Motor neuron (in vitro differentiated cells): ENCODE measurements around the gene RDH11. TPM values are rescaled to one million over a fixed set of nuclear protein-coding genes. Genes with fewer than 3 reads are reported as not detected.

Source experiments
- ATAC-seq, 8 experiments: fragments of 200-7000 bp; cut with Tn5 transposase; replicated peaks in 6 of 8; 2 replicates each; pipeline ENCODE4 v1.8.0; 2021; ENCODE audit warnings: mild to moderate bottlenecking in 8 of 8, moderate library complexity in 8 of 8
- H3K27ac ChIP-seq, 2 donors: fragments of 250-450 bp; sonication (Bioruptor Pico); 2 replicates each; pipeline ENCODE4 v1.9.0; 2021; ENCODE audit warnings: antibody characterized with exemption in 2 of 2, mild to moderate bottlenecking in 2 of 2, moderate library complexity in 1 of 2
- H3K4me1 ChIP-seq, 2 donors: fragments of 250-450 bp; sonication (Bioruptor Pico); replicated peaks in 1 of 2; 2 replicates each; pipeline ENCODE4 v1.6.1; 2021; ENCODE audit warnings: antibody characterized with exemption in 2 of 2, mild to moderate bottlenecking in 2 of 2, moderate library complexity in 1 of 2
- H3K4me3 ChIP-seq, 5 donors: fragments of 250-450 bp; sonication (Bioruptor Pico); 2 replicates each; pipeline ENCODE4 v1.9.0; 2021; ENCODE audit warnings: antibody characterized with exemption in 5 of 5, mild to moderate bottlenecking in 5 of 5, moderate library complexity in 4 of 5
- WGBS, 10 experiments: fragments of 450-650 bp; shearing (Covaris generic); methylation state at CpG; one replicate each; pipeline ENCODE4 v1.0.0; 2022; 5-methylcytosine and 5-hydroxymethylcytosine counted together
- in situ Hi-C, 9 experiments: fragments of 400-800 bp; cut with MboI; loops; one replicate each; pipeline ENCODE4 v1.15.0; 2021; ENCODE audit warnings: low sequenced_read_pairs in 9 of 9, low pct_unique_long_range_greater_than_20kb in 2 of 9; ENCODE audit not compliant: unreplicated experiment in 9 of 9
- total RNA-seq, 8 experiments: library from RNA; unstranded; fragments of 300-600 nt; gene quantifications; 2 replicates each; pipeline versions ENCODE4 v1.2.3 to v1.2.4, GENCODE V29; 2022

RDH11 gene
- total RNA-seq, 8 experiments from 2014 or later: 60.9 to 89.8 (median 71.0) TPM

GRCh38 chr14:67698179-67698578 is 2.6 kb upstream of the RDH11 start:
- Histone ChIP-seq H3K27ac (no peak overlapping the region), H3K4me1 (peaks cover 5 to 7% of the 10 kb centered on the region in 2 donors), H3K4me3 (no peak overlapping the region)
- in situ Hi-C loops: loop anchor here in 1 of 9 experiments (25.0 kb wide), 1 partner anchor 261 kb away; no protein-coding TSS in a partner anchor
- no peak for ATAC-seq
- 0 to 80% (median 25%) methylated on average over 1 of the region's 1 CpG; no CpG with 5 or more reads in 2 of the 10 experiments for WGBS, 10 experiments

- Histone ChIP-seq H3K27ac (no peak overlapping the region), H3K4me3 (no peak overlapping the region), H3K4me1 (peaks cover 5 to 7% of the 10 kb centered on the region in 2 donors)
- 88 to 100% (median 100%) methylated on average over 1 to 4 of the region's 4 CpGs for WGBS, 10 experiments
- in situ Hi-C loops: loop anchor here in 1 of 9 experiments (25.0 kb wide), 1 partner anchor 260 kb away; no protein-coding TSS in a partner anchor
- no peak for ATAC-seq
These were observed 1.4 kb upstream of the RDH11 start for GRCh38 chr14:67697006-67697405.

- H3K4me1 ChIP-seq: peaks cover 5 to 7% of the 10 kb centered on the region in 2 donors
- peak; percentile 72 to 89 (median 78) for ATAC-seq
- H3K4me3 ChIP-seq: peak overlapping the region; percentile 74 to 99 (median 96)
- WGBS, 10 experiments: 0 to 10% (median 0%) methylated on average over 2 to 15 of the region's 21 CpGs; no CpG with 5 or more reads in 1 of the 10 experiments
- H3K27ac ChIP-seq: peak overlapping the region; percentile 82 to 89
- in situ Hi-C loops: loop anchor here in 1 of 9 experiments (25.0 kb wide), 1 partner anchor 258 kb away; no protein-coding TSS in a partner anchor
These were observed 672 bp downstream of the RDH11 start for GRCh38 chr14:67694791-67695393.

- WGBS, 10 experiments: 93 to 100% (median 100%) methylated on average over 1 to 3 of the region's 4 CpGs; no CpG with 5 or more reads in 4 of the 10 experiments
- Histone ChIP-seq H3K4me3 (no peak overlapping the region), H3K27ac (no peak overlapping the region), H3K4me1 (peaks cover 5 to 7% of the 10 kb centered on the region in 2 donors)
- in situ Hi-C loops: loop anchor here in 1 of 9 experiments (25.0 kb wide), 1 partner anchor 253 kb away; no protein-coding TSS in a partner anchor
- ATAC-seq: no peak
These were observed 5.6 kb downstream of the RDH11 start for GRCh38 chr14:67690011-67690410.

GRCh38 chr14:67683842-67684241 is 11.7 kb downstream of the RDH11 start:
- H3K4me1 ChIP-seq: no peaks in the 10 kb centered on the region
- in situ Hi-C loops: loop anchor here in 1 of 9 experiments (25.0 kb wide), 1 partner anchor 247 kb away; no protein-coding TSS in a partner anchor
- peak in 2 of 8 experiments; percentile 31 to 50 for ATAC-seq
- no peak overlapping the region for H3K4me3 ChIP-seq
- H3K27ac ChIP-seq: no peak overlapping the region

GRCh38 chr14:67680941-67681340 is 14.6 kb downstream of the RDH11 start:
- ATAC-seq: no peak
- H3K4me3 ChIP-seq: no peak overlapping the region
- 100% methylated on average over 1 to 2 of the region's 2 CpGs; no CpG with 5 or more reads in 6 of the 10 experiments for WGBS, 10 experiments
- no peaks in the 10 kb centered on the region for H3K4me1 ChIP-seq
- in situ Hi-C loops: loop anchor here in 1 of 9 experiments (25.0 kb wide), 1 partner anchor 244 kb away; no protein-coding TSS in a partner anchor
- H3K27ac ChIP-seq: no peak overlapping the region

GRCh38 chr14:67680121-67680602 is 15.4 kb downstream of the RDH11 start:
- WGBS, 10 experiments: 25 to 100% (median 78%) methylated on average over 2 to 3 of the region's 3 CpGs; no CpG with 5 or more reads in 1 of the 10 experiments
- peaks cover 0 to 3% of the 10 kb centered on the region in 2 donors for H3K4me1 ChIP-seq
- H3K27ac ChIP-seq: no peak overlapping the region
- in situ Hi-C loops: loop anchor here in 1 of 9 experiments (25.0 kb wide), 1 partner anchor 243 kb away; no protein-coding TSS in a partner anchor
- peak in 1 of 8 experiments; percentile 18 for ATAC-seq
- H3K4me3 ChIP-seq: no peak overlapping the region

- ATAC-seq: no peak
These were observed 16.6 kb downstream of the RDH11 start for GRCh38 chr14:67679006-67679405.

GRCh38 chr14:67675219-67675582 is 20.4 kb downstream of the RDH11 start:
- whole genome bisulfite sequencing, 10 experiments: 7 to 92% (median 63%) methylated on average over 1 to 11 of the region's 16 CpGs
- in situ Hi-C loops: loop anchor here in 2 of 9 experiments (10.0 to 25.0 kb wide), 2 partner anchors 50 to 238 kb away; no protein-coding TSS in a partner anchor
- no peak for ATAC-seq
- Histone ChIP-seq H3K4me1 (peaks cover 4 to 12% of the 10 kb centered on the region in 2 donors), H3K4me3 (peak overlapping the region; percentile 62 to 100 (median 94)), H3K27ac (peak overlapping the region; percentile 99 to 100)

More at GRCh38 chr14:67679006-67679405, 16.6 kb downstream of the RDH11 start:
- no peak overlapping the region for H3K4me3 ChIP-seq
- H3K4me1 ChIP-seq: peaks cover 0 to 4% of the 10 kb centered on the region in 2 donors
- no peak overlapping the region for H3K27ac ChIP-seq
- WGBS, 10 experiments: 82 to 100% (median 100%) methylated on average over 1 to 2 of the region's 2 CpGs; no CpG with 5 or more reads in 1 of the 10 experiments
- in situ Hi-C loops: loop anchor here in 2 of 9 experiments (10.0 to 25.0 kb wide), 2 partner anchors 54 to 242 kb away; no protein-coding TSS in a partner anchor

GRCh38 chr14:67674480-67675218 is 20.9 kb downstream of the RDH11 start, which contains the start of gene VTI1B:
VTI1B (minus strand) TSS chr14:67674632; CDS start chr14:67674489, 143 bp downstream.
- 0% methylated on average over 1 to 15 of the region's 87 CpGs; no CpG with 5 or more reads in 6 of the 10 experiments for WGBS, 10 experiments
- in situ Hi-C loops: loop anchor here in 2 of 9 experiments (10.0 to 25.0 kb wide), 2 partner anchors 50 to 237 kb away; no protein-coding TSS in a partner anchor

GRCh38 chr14:67674139-67674479 is 21.5 kb downstream of the RDH11 start:
- in situ Hi-C loops: loop anchor here in 1 of 9 experiments (10.0 kb wide), 1 partner anchor 49 kb away; no protein-coding TSS in a partner anchor
- Histone ChIP-seq H3K4me3 (peak overlapping the region; percentile 62 to 100 (median 94)), H3K4me1 (peaks cover 4 to 12% of the 10 kb centered on the region in 2 donors), H3K27ac (peak overlapping the region; percentile 99 to 100)
- 0% methylated on average over 1 to 2 of the region's 25 CpGs; no CpG with 5 or more reads in 7 of the 10 experiments for WGBS, 10 experiments
- peak; percentile 61 to 87 (median 84) for ATAC-seq

More at GRCh38 chr14:67674480-67675218, 20.9 kb downstream of the RDH11 start, which contains the start of gene VTI1B:
- peaks cover 4 to 12% of the 10 kb centered on the region in 2 donors for H3K4me1 ChIP-seq
- H3K4me3 ChIP-seq: peak within 1 kb of the TSS; percentile 62 to 100 (median 94)
- H3K27ac ChIP-seq: peak within 1 kb of the TSS; percentile 99 to 100
- peak; percentile 87 to 92 (median 90) for ATAC-seq

GRCh38 chr14:67673451-67673850 is 22.1 kb downstream of the RDH11 start:
- peak overlapping the region; percentile 62 to 100 (median 94) for H3K4me3 ChIP-seq
- ATAC-seq: no peak
- H3K27ac ChIP-seq: peak overlapping the region in 1 of 2 donors; percentile 100
- peaks cover 4 to 12% of the 10 kb centered on the region in 2 donors for H3K4me1 ChIP-seq
- in situ Hi-C loops: loop anchor here in 1 of 9 experiments (10.0 kb wide), 1 partner anchor 49 kb away; no protein-coding TSS in a partner anchor
- 2 to 53% (median 31%) methylated on average over 3 to 5 of the region's 5 CpGs for WGBS, 10 experiments
